ENCODE measurements around the gene ZNF358. TPM values are rescaled to one million over a fixed set of nuclear protein-coding genes. Genes with fewer than 3 reads are reported as not detected.

ZNF358 gene
- total and polyA plus RNA-seq, 2 of the 13 experiments (the other 11 are each of a cell fraction or from before 2014, with no cell fraction given) = 9.1 to 37.0 TPM

GRCh38 chr19:7522072-7522922 is 6.4 kb downstream of the ZNF358 start, which contains the start of gene MCOLN1 (continued):
- TF ChIP-seq ZNF737 (CRISPR knock-in tag; IDR thresholded peaks at IDR 0.05; ENCODE audit: borderline replicate concordance) = no peak
- 0 out of 2 replicates have a peak, but pooled peaks have one; percentile 5 for TF ChIP-seq TP53 (CRISPR knock-in tag; conservative IDR thresholded peaks at IDR 0.05)
- TF ChIP-seq GMEB2 (CRISPR knock-in tag; IDR thresholded peaks at IDR 0.05; ENCODE audit: low read depth) = peak; percentile 58
- peak; percentile 71 for TF ChIP-seq ZNF883 (CRISPR knock-in tag; IDR thresholded peaks at IDR 0.05; ENCODE audit: not compliant biosample characterization)
- TF ChIP-seq DPF2 (CRISPR knock-in tag; IDR thresholded peaks at IDR 0.05; ENCODE audit: borderline replicate concordance, low read depth) = peak; percentile 47; the same call in 1 of the 2 replicates
- no peak for TF ChIP-seq MLXIP (CRISPR knock-in tag; IDR thresholded peaks at IDR 0.05; ENCODE audit: borderline replicate concordance)
- TF ChIP-seq PAF1 (CRISPR knock-in tag; IDR thresholded peaks at IDR 0.05) = no peak
- TF ChIP-seq ZNF879 (CRISPR knock-in tag; IDR thresholded peaks at IDR 0.05) = no peak
- TF ChIP-seq GLMP (CRISPR knock-in tag; IDR thresholded peaks at IDR 0.05; ENCODE audit: borderline replicate concordance) = no peak
- no peak for TF ChIP-seq MAFF (IDR thresholded peaks at IDR 0.05; ENCODE audit: low read depth, low read length)
- 0 out of 2 replicates have a peak, but pooled peaks have one; percentile 53 for TF ChIP-seq ZFP37 (CRISPR knock-in tag; IDR thresholded peaks at IDR 0.05; ENCODE audit: borderline replicate concordance)
- TF ChIP-seq ZMYM4 (CRISPR knock-in tag; IDR thresholded peaks at IDR 0.05) = peak; percentile 99
- no peak for TF ChIP-seq DDIT3 (CRISPR knock-in tag; IDR thresholded peaks at IDR 0.05)
- peak; percentile 98 for TF ChIP-seq GATAD1 (CRISPR knock-in tag; IDR thresholded peaks at IDR 0.05)
- peak; percentile 80; the same call in 1 of the 2 replicates for TF ChIP-seq HMGXB3 (CRISPR knock-in tag; IDR thresholded peaks at IDR 0.05; ENCODE audit: borderline replicate concordance)
- TF ChIP-seq NFRKB (IDR thresholded peaks at IDR 0.05) = no peak
- peak; percentile 78 for TF ChIP-seq ELF3 (CRISPR knock-in tag; IDR thresholded peaks at IDR 0.05)

Data from HepG2 (cell line).